ENCODE measurements around the gene PBX3. TPM values are rescaled to one million over a fixed set of nuclear protein-coding genes. Genes with fewer than 3 reads are reported as not detected.

PBX3 gene
- total RNA-seq, 2 experiments from 2014 or later, result 9.4 to 14.3 TPM

- H3K9me3 Mint-ChIP-seq, result no peaks in the 10 kb centered on the region
- DNase-seq, result peak; percentile 8
- peak overlapping the region; percentile 59 for H3K4me3 Mint-ChIP-seq
- no peak overlapping the region for H3K27ac Mint-ChIP-seq
- peaks cover 9% of the 10 kb centered on the region for H3K4me1 Mint-ChIP-seq (ENCODE audit: low read depth)
- H3K36me3 Mint-ChIP-seq (ENCODE audit: low read depth), result no peaks in the 10 kb centered on the region
- intact Hi-C loops (cut with micrococcal nuclease), result loop anchor here (5.0 kb wide), 1 partner anchor 67 kb away; no protein-coding TSS in a partner anchor
- H3K27me3 Mint-ChIP-seq (ENCODE audit: low read depth), result peaks cover 19% of the 10 kb centered on the region
- CTCF ChIA-PET, result no interaction called here
Measured at GRCh38 chr9:125889112-125889475, 141.9 kb downstream of the PBX3 start.

GRCh38 chr9:125889476-125890419, 142.6 kb downstream of the PBX3 start:
- intact Hi-C loops (cut with micrococcal nuclease), result loop anchor here (5.0 kb wide), 1 partner anchor 67 kb away; no protein-coding TSS in a partner anchor
- CTCF ChIA-PET, result no interaction called here
- H3K36me3 Mint-ChIP-seq (ENCODE audit: low read depth), result no peaks in the 10 kb centered on the region
- H3K27me3 Mint-ChIP-seq (ENCODE audit: low read depth), result peaks cover 19% of the 10 kb centered on the region
- H3K4me1 Mint-ChIP-seq (ENCODE audit: low read depth), result peaks cover 9% of the 10 kb centered on the region
- H3K27ac Mint-ChIP-seq, result no peak overlapping the region
- no peaks in the 10 kb centered on the region for H3K9me3 Mint-ChIP-seq
- DNase-seq, result peak; percentile 48
- peak overlapping the region; percentile 69 for H3K4me3 Mint-ChIP-seq

GRCh38 chr9:125890826-125891225, 143.7 kb downstream of the PBX3 start:
- CTCF ChIA-PET, result no interaction called here
- intact Hi-C loops (cut with micrococcal nuclease), result no loop called here
- peaks cover 19% of the 10 kb centered on the region for H3K27me3 Mint-ChIP-seq (ENCODE audit: low read depth)
- peaks cover 9% of the 10 kb centered on the region for H3K4me1 Mint-ChIP-seq (ENCODE audit: low read depth)
- H3K27ac Mint-ChIP-seq, result no peak overlapping the region
- no peaks in the 10 kb centered on the region for H3K36me3 Mint-ChIP-seq (ENCODE audit: low read depth)
- H3K9me3 Mint-ChIP-seq, result no peaks in the 10 kb centered on the region
- no peak overlapping the region for H3K4me3 Mint-ChIP-seq
- DNase-seq, result no peak

- H3K36me3 Mint-ChIP-seq (ENCODE audit: low read depth), result no peaks in the 10 kb centered on the region
- H3K27ac Mint-ChIP-seq, result no peak overlapping the region
- peaks cover 11% of the 10 kb centered on the region for H3K4me1 Mint-ChIP-seq (ENCODE audit: low read depth)
- intact Hi-C loops (cut with micrococcal nuclease), result no loop called here
- H3K4me3 Mint-ChIP-seq, result no peak overlapping the region
- CTCF ChIA-PET, result no interaction called here
- no peaks in the 10 kb centered on the region for H3K9me3 Mint-ChIP-seq
- DNase-seq, result no peak
- H3K27me3 Mint-ChIP-seq (ENCODE audit: low read depth), result peaks cover 11% of the 10 kb centered on the region
Measured at GRCh38 chr9:125893277-125893676, 146.1 kb downstream of the PBX3 start.

- intact Hi-C loops (cut with micrococcal nuclease), result no loop called here
- DNase-seq, result no peak
- no peaks in the 10 kb centered on the region for H3K36me3 Mint-ChIP-seq (ENCODE audit: low read depth)
- no peak overlapping the region for H3K27ac Mint-ChIP-seq
- H3K4me3 Mint-ChIP-seq, result no peak overlapping the region
- no peaks in the 10 kb centered on the region for H3K9me3 Mint-ChIP-seq
- CTCF ChIA-PET, result no interaction called here
- H3K4me1 Mint-ChIP-seq (ENCODE audit: low read depth), result peaks cover 4% of the 10 kb centered on the region
- H3K27me3 Mint-ChIP-seq (ENCODE audit: low read depth), result peaks cover 3% of the 10 kb centered on the region
Measured at GRCh38 chr9:125894566-125894965, 147.4 kb downstream of the PBX3 start.

GRCh38 chr9:125896404-125896803, 149.2 kb downstream of the PBX3 start:
- intact Hi-C loops (cut with micrococcal nuclease), result no loop called here
- H3K27me3 Mint-ChIP-seq (ENCODE audit: low read depth), result no peaks in the 10 kb centered on the region
- no peaks in the 10 kb centered on the region for H3K36me3 Mint-ChIP-seq (ENCODE audit: low read depth)
- H3K4me1 Mint-ChIP-seq (ENCODE audit: low read depth), result peaks cover 2% of the 10 kb centered on the region
- H3K4me3 Mint-ChIP-seq, result no peak overlapping the region
- H3K27ac Mint-ChIP-seq, result no peak overlapping the region
- no peaks in the 10 kb centered on the region for H3K9me3 Mint-ChIP-seq
- no peak for DNase-seq
- CTCF ChIA-PET, result no interaction called here

GRCh38 chr9:125896964-125897363, 149.8 kb downstream of the PBX3 start:
- CTCF ChIA-PET, result no interaction called here
- Mint-ChIP-seq H3K27ac (no peak overlapping the region), H3K9me3 (no peaks in the 10 kb centered on the region), H3K4me1 (ENCODE audit: low read depth) (peaks cover 2% of the 10 kb centered on the region), H3K36me3 (ENCODE audit: low read depth) (no peaks in the 10 kb centered on the region), H3K4me3 (no peak overlapping the region), H3K27me3 (ENCODE audit: low read depth) (no peaks in the 10 kb centered on the region)
- intact Hi-C loops (cut with micrococcal nuclease), result no loop called here
- DNase-seq, result no peak

GRCh38 chr9:125897481-125897880, 150.3 kb downstream of the PBX3 start:
- H3K4me1 Mint-ChIP-seq (ENCODE audit: low read depth), result peaks cover 2% of the 10 kb centered on the region
- CTCF ChIA-PET, result no interaction called here

GRCh38 chr9:125902214-125902613, 155.0 kb downstream of the PBX3 start:
- Mint-ChIP-seq H3K4me3 (no peak overlapping the region), H3K27ac (no peak overlapping the region), H3K9me3 (no peaks in the 10 kb centered on the region), H3K4me1 (ENCODE audit: low read depth) (peaks cover 2% of the 10 kb centered on the region), H3K27me3 (ENCODE audit: low read depth) (no peaks in the 10 kb centered on the region), H3K36me3 (ENCODE audit: low read depth) (no peaks in the 10 kb centered on the region)
- intact Hi-C loops (cut with micrococcal nuclease), result no loop called here
- no peak for DNase-seq
- CTCF ChIA-PET, result no interaction called here

More at GRCh38 chr9:125897481-125897880, 150.3 kb downstream of the PBX3 start:
- Mint-ChIP-seq H3K27me3 (ENCODE audit: low read depth) (no peaks in the 10 kb centered on the region), H3K4me3 (no peak overlapping the region), H3K36me3 (ENCODE audit: low read depth) (no peaks in the 10 kb centered on the region), H3K27ac (no peak overlapping the region), H3K9me3 (no peaks in the 10 kb centered on the region)
- no peak for DNase-seq
- intact Hi-C loops (cut with micrococcal nuclease), result no loop called here

- no peaks in the 10 kb centered on the region for H3K27me3 Mint-ChIP-seq (ENCODE audit: low read depth)
- H3K4me1 Mint-ChIP-seq (ENCODE audit: low read depth), result peaks cover 2% of the 10 kb centered on the region
- no peaks in the 10 kb centered on the region for H3K36me3 Mint-ChIP-seq (ENCODE audit: low read depth)
- DNase-seq, result no peak
- H3K27ac Mint-ChIP-seq, result no peak overlapping the region
- intact Hi-C loops (cut with micrococcal nuclease), result no loop called here
- H3K9me3 Mint-ChIP-seq, result no peaks in the 10 kb centered on the region
- CTCF ChIA-PET, result interaction anchor here (0.7 kb wide), 2 partner anchors 336 to 400 kb away, joined by 3 read pairs; no protein-coding TSS in a partner anchor
- H3K4me3 Mint-ChIP-seq, result no peak overlapping the region
Measured at GRCh38 chr9:125902831-125903512, 155.8 kb downstream of the PBX3 start.

- no peak for DNase-seq
- no peaks in the 10 kb centered on the region for H3K9me3 Mint-ChIP-seq
- no peak overlapping the region for H3K4me3 Mint-ChIP-seq
- H3K27ac Mint-ChIP-seq, result no peak overlapping the region
- H3K36me3 Mint-ChIP-seq (ENCODE audit: low read depth), result no peaks in the 10 kb centered on the region
- H3K27me3 Mint-ChIP-seq (ENCODE audit: low read depth), result no peaks in the 10 kb centered on the region
- no peaks in the 10 kb centered on the region for H3K4me1 Mint-ChIP-seq (ENCODE audit: low read depth)
- CTCF ChIA-PET, result no interaction called here
- intact Hi-C loops (cut with micrococcal nuclease), result no loop called here
Measured at GRCh38 chr9:125904155-125904851, 157.1 kb downstream of the PBX3 start.

GRCh38 chr9:125906144-125906543, 159.0 kb downstream of the PBX3 start:
- intact Hi-C loops (cut with micrococcal nuclease), result no loop called here
- CTCF ChIA-PET, result no interaction called here

More at GRCh38 chr9:125906144-125906543, 159.0 kb downstream of the PBX3 start:
- Mint-ChIP-seq H3K4me3 (no peak overlapping the region), H3K27me3 (ENCODE audit: low read depth) (no peaks in the 10 kb centered on the region), H3K9me3 (no peaks in the 10 kb centered on the region), H3K4me1 (ENCODE audit: low read depth) (no peaks in the 10 kb centered on the region), H3K27ac (no peak overlapping the region), H3K36me3 (ENCODE audit: low read depth) (no peaks in the 10 kb centered on the region)
- DNase-seq, result no peak
